Aortic smooth muscle cell (primary cell): ENCODE measurements around the gene FAM186B. TPM values are rescaled to one million over a fixed set of nuclear protein-coding genes. Genes with fewer than 3 reads are reported as not detected.

ENCODE experiments used
- total RNA-seq: library from RNA; depleted of rRNA; stranded (reverse); fragments of >200 nt; gene quantifications from 2 replicates; pipeline ENCODE4 v1.2.3, GENCODE V29; 2014

FAM186B gene, protein sequence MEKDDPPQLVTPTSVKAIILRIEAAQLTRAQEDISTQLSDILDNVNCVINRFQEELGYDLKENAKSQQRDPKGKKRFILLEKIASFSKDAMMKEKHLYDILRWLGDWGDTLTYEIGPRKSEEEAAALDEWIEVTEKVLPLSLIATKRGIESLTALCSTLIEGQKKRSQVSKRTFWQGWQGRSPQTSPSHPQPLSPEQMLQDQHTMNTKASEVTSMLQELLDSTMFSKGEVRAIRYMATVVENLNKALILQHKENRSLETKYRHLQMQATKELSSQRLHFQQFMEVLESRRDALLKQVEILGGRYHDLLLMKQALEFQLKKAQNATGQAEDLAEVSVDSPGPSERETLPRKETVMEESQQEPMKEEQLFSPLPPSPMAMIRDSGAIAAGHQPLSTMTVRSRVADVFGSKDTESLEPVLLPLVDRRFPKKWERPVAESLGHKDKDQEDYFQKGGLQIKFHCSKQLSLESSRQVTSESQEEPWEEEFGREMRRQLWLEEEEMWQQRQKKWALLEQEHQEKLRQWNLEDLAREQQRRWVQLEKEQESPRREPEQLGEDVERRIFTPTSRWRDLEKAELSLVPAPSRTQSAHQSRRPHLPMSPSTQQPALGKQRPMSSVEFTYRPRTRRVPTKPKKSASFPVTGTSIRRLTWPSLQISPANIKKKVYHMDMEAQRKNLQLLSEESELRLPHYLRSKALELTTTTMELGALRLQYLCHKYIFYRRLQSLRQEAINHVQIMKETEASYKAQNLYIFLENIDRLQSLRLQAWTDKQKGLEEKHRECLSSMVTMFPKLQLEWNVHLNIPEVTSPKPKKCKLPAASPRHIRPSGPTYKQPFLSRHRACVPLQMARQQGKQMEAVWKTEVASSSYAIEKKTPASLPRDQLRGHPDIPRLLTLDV
- total RNA-seq, result 0.37 and 0.53 TPM in 2 replicates

DNA sequence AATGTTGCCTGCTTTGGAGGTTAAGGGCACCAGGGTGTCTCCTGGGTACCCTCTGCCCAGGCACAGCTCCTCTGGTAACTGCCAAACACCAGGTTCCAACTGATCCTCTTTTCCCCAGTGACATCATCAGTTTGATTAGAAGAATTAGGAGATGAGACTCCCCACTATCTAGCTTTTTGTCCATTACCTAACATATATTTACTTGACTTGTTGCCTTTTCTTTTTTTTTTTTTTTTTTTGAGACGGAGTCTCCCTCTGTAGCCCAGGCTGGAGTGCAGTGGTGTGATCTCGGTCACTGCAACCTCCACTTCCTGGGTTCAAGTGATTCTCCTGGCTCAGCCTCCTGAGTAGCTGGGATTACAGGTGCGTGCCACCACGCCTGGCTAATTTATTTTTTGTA lies at the start of gene FAM186B:
Gene FAM186B, minus strand, starts transcription at position 101 of the 400 bp plus-strand sequence. CDS start 162 bp downstream, outside the sequence.

DNA sequence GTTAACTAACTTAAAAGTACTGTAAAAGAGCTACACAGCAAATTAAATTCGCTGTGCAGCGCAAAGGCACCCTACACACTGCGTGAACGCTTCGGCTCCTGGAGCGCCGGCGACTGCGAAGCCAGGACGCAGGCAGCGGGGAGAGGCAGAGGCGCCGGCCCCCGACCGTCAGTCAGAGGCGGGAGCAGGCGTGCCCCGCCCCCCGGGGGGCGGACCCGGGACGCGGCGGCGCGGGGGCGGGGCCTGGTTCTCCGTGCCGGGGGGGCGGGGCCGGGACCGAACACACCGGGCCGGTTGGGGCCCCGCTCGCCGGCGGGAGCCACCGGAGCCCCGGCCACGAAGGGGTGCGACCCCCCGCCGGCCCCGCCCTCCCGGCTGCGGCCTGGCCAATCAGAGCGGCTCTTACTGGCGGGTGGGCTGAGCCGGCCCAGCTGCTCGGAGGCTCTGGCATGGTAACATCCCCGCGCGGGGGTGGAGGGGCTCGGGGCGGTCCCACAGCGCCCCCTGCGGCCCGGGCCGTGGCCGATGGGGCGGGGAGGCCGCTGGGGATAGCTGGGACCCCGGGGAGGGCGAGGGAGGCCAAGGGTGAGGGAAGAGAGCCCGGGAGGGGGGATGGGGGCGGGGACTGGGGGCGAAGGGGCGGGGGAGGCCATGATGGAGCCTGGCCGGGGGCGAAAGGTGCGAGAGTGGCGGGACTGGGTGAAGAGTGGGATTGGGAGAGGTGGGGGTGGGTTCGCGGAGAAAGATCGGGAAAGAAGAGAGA lies 17.9 kb upstream of the FAM186B start, which contains the start of gene PRPF40B:
Gene PRPF40B, plus strand, starts transcription at position 420 of the 763 bp plus-strand sequence. Its CDS starts 30 bp downstream, at position 450.

DNA sequence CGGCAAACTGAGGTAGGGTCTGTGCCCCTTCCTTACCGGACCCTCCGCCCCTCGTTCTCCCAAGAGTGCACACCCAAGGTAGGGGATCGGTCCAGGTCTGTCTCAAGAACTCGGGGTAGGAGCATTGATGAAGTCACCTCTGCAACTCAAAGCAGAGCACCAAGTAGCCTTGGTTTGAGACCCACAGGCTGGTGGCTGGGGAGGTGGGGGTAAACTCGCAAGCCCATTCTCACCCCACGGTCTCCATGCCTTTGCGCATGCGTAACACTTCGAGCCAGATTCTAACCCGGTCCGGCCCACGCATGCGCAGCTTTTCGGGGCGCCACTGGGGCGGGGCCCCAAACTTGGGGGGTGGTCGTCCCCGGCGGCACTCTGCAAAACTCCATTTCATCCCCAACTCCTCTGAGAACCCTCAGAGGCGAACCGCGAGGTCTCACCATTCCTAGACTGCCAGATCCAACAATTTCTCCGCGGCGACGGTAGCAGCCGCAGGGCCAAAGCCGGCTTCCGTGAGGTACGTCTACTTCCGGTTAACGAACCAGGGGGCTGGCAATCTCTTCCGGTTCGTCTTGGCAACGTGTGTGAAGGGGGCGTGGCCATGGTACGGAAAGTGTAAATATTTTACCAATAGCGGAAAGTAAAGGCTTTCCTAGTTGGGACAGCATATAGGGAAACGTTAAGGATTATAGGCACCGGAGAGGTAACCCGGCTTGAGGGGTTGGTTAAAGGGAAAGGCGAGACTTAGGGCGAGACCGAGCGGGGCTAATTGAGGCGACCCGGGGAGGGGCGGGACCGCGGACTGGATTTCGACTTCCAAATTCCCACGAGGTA lies 37.6 kb downstream of the FAM186B start, which contains the start of gene MCRS1:
Gene MCRS1, minus strand, starts transcription at position 532 of the 831 bp plus-strand sequence. CDS start 1,411 bp downstream, outside the sequence.

DNA sequence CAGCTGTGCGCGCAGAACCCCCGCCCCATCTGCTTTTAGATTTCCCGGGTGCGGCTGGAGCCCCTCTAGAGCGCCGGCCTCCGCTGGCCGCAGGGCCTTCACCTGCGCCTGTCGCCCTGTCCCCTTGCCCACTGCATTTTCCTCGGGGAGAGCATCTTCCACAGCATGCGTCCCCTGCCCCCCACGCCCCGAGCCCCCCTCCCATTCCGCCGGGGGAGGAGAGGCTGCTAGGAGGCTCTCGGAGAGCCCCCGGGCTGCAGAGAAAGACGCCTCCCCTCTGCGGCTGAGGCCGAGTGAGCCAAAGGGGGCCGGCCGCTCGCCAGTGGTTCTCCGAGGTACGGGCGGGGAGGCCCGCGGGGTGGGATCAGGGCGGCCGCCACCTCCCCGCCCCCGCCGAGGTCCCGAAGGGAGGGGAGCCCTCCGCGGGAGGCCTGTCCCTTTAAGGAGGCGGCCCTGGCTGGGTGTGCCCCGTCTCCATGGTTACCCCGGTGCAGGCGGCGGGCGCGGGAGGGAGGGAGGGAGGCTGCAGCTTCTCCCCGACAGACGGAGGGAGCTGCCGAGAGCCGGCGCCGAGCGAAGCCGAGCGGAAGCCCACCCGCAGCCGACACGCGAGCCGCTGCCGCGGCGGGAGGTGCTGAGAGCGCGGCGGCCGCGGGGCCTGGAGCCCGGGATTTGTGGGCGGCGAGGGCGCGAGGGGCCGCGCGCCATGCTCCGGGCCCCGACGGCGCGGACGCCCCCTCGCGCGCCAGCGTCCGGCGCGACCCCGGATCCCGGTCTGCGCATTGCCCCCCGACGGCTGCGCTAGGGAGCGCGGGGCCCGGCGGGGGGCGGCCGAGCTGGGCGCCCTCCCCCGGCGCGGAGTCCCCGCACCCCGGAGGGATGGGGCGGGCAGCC lies 66.7 kb downstream of the FAM186B start, which contains the start of gene KCNH3:
Gene KCNH3, plus strand, starts transcription at position 521 of the 894 bp plus-strand sequence. CDS start 387 bp downstream, outside the sequence.

Other genes with a start within 250 kb of the FAM186B start
- 18.5 and 19.3 TPM in 2 replicates for gene SPATS2, start 238.2 kb downstream of the FAM186B start, total RNA-seq
- under 0.01 and 0.06 TPM in 2 replicates for gene KCNH3, start 66.6 kb downstream of the FAM186B start, total RNA-seq
- gene MCRS1, start 37.5 kb downstream of the FAM186B start, total RNA-seq, result 42.0 and 53.6 TPM in 2 replicates
- 15.0 and 15.5 TPM in 2 replicates for gene PRPF40B, start 17.9 kb upstream of the FAM186B start, total RNA-seq
- 29.2 and 38.6 TPM in 2 replicates for gene FMNL3, start 101.8 kb upstream of the FAM186B start, total RNA-seq
- gene TMBIM6, start 135.9 kb upstream of the FAM186B start, total RNA-seq, result 369 and 388 TPM in 2 replicates
- 10.3 and 12.8 TPM in 2 replicates for gene NCKAP5L, start 222.8 kb upstream of the FAM186B start, total RNA-seq
- gene BCDIN3D, start 237.5 kb upstream of the FAM186B start, total RNA-seq, result 2.0 and 3.3 TPM in 2 replicates